Measurements from ENCODE around the gene IL22RA2.
"Not testable (repeated sequence)": the region's sequence is repeated elsewhere in the genome, so short reads cannot be mapped to it uniquely, and the experiment has no call there.

The IL22RA2 gene

GRCh38 chr6:137173501-137173900, at the start of gene IL22RA2:
Gene IL22RA2, minus strand, starts transcription at chr6:137173644. Its CDS starts 11,895 bp downstream, at chr6:137161749.
- no peak for DNase-seq (ENCODE audit: low spot score)

- DNase-seq (ENCODE audit: low spot score): no peak
Observed at GRCh38 chr6:137222381-137222780, 48.9 kb upstream of the IL22RA2 start.

- DNase-seq (ENCODE audit: low spot score): no peak
Observed at GRCh38 chr6:137219664-137220252, 46.3 kb upstream of the IL22RA2 start.

GRCh38 chr6:137218917-137219663, 45.6 kb upstream of the IL22RA2 start, which contains the start of gene IFNGR1:
Gene IFNGR1, minus strand, starts transcription at chr6:137219385. Its CDS starts 58 bp downstream, at chr6:137219327.
- peak; percentile 94 for DNase-seq (ENCODE audit: low spot score)

GRCh38 chr6:137218473-137218916, 45.1 kb upstream of the IL22RA2 start:
- peak; percentile 27 for DNase-seq (ENCODE audit: low spot score)

GRCh38 chr6:137217801-137218472, 44.5 kb upstream of the IL22RA2 start:
- DNase-seq (ENCODE audit: low spot score): no peak

GRCh38 chr6:137216875-137217553, 43.6 kb upstream of the IL22RA2 start:
- DNase-seq (ENCODE audit: low spot score): no peak

- no peak for DNase-seq (ENCODE audit: low spot score)
Observed at GRCh38 chr6:137216106-137216505, 42.7 kb upstream of the IL22RA2 start.

- not testable (repeated sequence) for DNase-seq (ENCODE audit: low spot score)
Observed at GRCh38 chr6:137215630-137216029, 42.2 kb upstream of the IL22RA2 start.

GRCh38 chr6:137214931-137215330, 41.5 kb upstream of the IL22RA2 start:
- DNase-seq (ENCODE audit: low spot score): no peak

GRCh38 chr6:137213813-137214212, 40.4 kb upstream of the IL22RA2 start:
- DNase-seq (ENCODE audit: low spot score): no peak

- no peak for DNase-seq (ENCODE audit: low spot score)
Observed at GRCh38 chr6:137213331-137213740, 39.9 kb upstream of the IL22RA2 start.

GRCh38 chr6:137211910-137212309, 38.5 kb upstream of the IL22RA2 start:
- no peak for DNase-seq (ENCODE audit: low spot score)

- DNase-seq (ENCODE audit: low spot score): no peak
Observed at GRCh38 chr6:137210903-137211302, 37.5 kb upstream of the IL22RA2 start.

- no peak for DNase-seq (ENCODE audit: low spot score)
Observed at GRCh38 chr6:137208279-137208678, 34.8 kb upstream of the IL22RA2 start.

GRCh38 chr6:137207457-137207856, 34.0 kb upstream of the IL22RA2 start:
- DNase-seq (ENCODE audit: low spot score): not testable (repeated sequence)

GRCh38 chr6:137206577-137206976, 33.1 kb upstream of the IL22RA2 start:
- DNase-seq (ENCODE audit: low spot score): no peak

- no peak for DNase-seq (ENCODE audit: low spot score)
Observed at GRCh38 chr6:137203256-137203655, 29.8 kb upstream of the IL22RA2 start.

- no peak for DNase-seq (ENCODE audit: low spot score)
Observed at GRCh38 chr6:137202078-137202477, 28.6 kb upstream of the IL22RA2 start.

GRCh38 chr6:137201006-137201405, 27.6 kb upstream of the IL22RA2 start:
- DNase-seq (ENCODE audit: low spot score): no peak

- no peak for DNase-seq (ENCODE audit: low spot score)
Observed at GRCh38 chr6:137200288-137200687, 26.8 kb upstream of the IL22RA2 start.
